ENCODE data around the gene TRIM21. TPM values are rescaled to one million over a fixed set of nuclear protein-coding genes. Genes with fewer than 3 reads are reported as not detected.

The TRIM21 gene
- 25.0 and 27.4 TPM in 2 replicates for polyA plus RNA-seq (2011; rRNA removed)
- 22.3 and 29.3 TPM in 2 replicates for polyA minus RNA-seq (2011; rRNA and poly(A)+ RNA removed)

DNA sequence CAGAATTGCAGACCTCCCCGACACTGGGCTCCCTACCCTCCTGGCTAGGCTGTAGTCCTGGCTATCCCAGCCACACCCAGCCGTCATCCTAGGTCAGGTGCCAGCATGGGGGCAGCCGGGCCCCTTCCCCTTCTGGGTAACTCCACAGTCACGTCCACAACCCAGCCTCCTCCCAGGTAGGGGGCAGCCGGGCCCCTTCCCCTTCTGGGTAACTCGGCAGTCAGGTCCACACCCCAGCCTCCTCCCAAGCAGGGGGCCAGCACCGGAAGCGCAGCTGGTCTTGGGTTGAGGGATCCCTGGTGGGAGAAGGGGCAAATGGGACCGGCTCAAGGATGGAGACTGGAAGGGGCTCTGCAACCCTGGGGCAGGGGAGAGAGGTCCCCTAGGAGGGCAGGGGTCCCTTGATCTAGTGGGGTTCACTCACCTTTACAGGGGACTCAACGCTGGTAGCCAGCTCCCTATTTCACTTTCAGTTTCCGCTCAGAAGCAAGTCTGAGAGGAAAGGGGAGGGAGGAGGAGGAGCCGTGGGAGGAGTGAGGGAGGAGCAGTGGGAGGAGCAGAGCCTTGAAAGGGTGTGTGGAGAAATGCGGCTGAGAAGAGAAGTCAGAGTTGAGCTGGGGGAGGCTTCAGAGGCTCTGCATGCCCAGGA lies at the start of gene TRIM21:
Gene TRIM21, minus strand, starts transcription at position 494 of the 649 bp plus-strand sequence. CDS start 3,293 bp downstream, outside the sequence.
- ChIA-PET CTCF (interaction anchor here (1.4 to 2.4 kb wide), 2 partner anchors 146 to 206 kb away, joined by 4 to 6 read pairs; no protein-coding TSS in a partner anchor), POLR2A (no interaction called here)
- Histone ChIP-seq H3K9me3 (ENCODE audit: control insufficient read depth, insufficient read depth, low read length) (no peaks in the 10 kb centered on the region; the same call in 1 of the 2 replicates), H3K4me3 (ENCODE audit: low read depth, low read length) (peak within 1 kb of the TSS; percentile 99), H3K27ac (ENCODE audit: low read depth, low read length) (no peak within 1 kb of the TSS), H3K27me3 (ENCODE audit: control insufficient read depth, insufficient read depth, low read length) (no peaks in the 10 kb centered on the region)
- DNase-seq (ENCODE audit: low read depth, low spot score), result peak; percentile 63
- TF ChIP-seq, protein P1, sequence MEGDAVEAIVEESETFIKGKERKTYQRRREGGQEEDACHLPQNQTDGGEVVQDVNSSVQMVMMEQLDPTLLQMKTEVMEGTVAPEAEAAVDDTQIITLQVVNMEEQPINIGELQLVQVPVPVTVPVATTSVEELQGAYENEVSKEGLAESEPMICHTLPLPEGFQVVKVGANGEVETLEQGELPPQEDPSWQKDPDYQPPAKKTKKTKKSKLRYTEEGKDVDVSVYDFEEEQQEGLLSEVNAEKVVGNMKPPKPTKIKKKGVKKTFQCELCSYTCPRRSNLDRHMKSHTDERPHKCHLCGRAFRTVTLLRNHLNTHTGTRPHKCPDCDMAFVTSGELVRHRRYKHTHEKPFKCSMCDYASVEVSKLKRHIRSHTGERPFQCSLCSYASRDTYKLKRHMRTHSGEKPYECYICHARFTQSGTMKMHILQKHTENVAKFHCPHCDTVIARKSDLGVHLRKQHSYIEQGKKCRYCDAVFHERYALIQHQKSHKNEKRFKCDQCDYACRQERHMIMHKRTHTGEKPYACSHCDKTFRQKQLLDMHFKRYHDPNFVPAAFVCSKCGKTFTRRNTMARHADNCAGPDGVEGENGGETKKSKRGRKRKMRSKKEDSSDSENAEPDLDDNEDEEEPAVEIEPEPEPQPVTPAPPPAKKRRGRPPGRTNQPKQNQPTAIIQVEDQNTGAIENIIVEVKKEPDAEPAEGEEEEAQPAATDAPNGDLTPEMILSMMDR (IDR thresholded peaks at IDR 0.05; ENCODE audit: low read depth, low read length), result no peak

DNA sequence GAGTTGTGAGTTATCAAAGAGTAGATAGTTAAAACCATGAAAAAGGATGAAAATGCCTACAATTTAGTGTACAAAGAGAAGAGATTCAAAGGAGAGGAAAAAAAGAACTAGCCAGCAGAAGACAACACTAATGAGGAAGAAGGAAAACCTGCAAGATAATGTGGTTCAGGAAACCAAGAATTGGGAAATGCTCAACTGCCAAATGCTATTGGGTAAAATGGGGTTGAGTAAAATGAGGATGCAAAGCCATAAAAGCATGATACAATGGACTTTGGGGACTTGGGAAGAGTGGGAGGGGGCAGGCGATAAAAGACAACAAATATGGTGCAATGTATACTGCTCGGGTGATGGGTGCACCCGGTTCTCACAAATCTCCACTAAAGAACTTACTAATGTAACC lies 48.0 kb upstream of the TRIM21 start:
- Histone ChIP-seq H3K27ac (ENCODE audit: low read depth, low read length) (no peak overlapping the region), H3K27me3 (ENCODE audit: control insufficient read depth, insufficient read depth, low read length) (no peaks in the 10 kb centered on the region), H3K4me3 (ENCODE audit: low read depth, low read length) (no peak overlapping the region), H3K9me3 (ENCODE audit: control insufficient read depth, insufficient read depth, low read length) (no peaks in the 10 kb centered on the region)
- DNase-seq (ENCODE audit: low read depth, low spot score), result no peak
- ChIA-PET CTCF (no interaction called here), POLR2A (no interaction called here)
- TF ChIP-seq, protein P1 (IDR thresholded peaks at IDR 0.05; ENCODE audit: low read depth, low read length), result no peak

DNA sequence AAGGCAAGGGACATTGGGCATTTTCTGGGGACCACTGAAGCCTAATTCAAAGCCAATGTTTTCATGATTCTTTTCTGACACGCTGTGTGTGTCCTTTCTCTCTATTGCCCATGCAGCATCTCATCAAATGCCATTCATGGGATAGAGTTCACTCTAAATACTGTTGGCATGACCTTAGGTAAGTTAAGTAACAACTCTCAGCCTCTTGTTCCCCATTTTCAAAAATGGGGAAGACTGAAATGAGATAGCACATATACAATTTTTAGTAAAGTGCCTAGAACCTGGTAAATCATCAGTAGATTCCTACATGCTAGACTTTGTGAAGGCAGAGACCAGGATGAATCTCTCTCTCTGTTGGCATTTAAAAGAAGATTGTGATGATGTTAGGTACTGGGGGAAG lies 42.9 kb upstream of the TRIM21 start:
- no peak for DNase-seq (ENCODE audit: low read depth, low spot score)
- H3K4me3 ChIP-seq (ENCODE audit: low read depth, low read length), result no peak overlapping the region
- TF ChIP-seq, protein P1 (IDR thresholded peaks at IDR 0.05; ENCODE audit: low read depth, low read length), result no peak
- no peaks in the 10 kb centered on the region for H3K9me3 ChIP-seq (ENCODE audit: control insufficient read depth, insufficient read depth, low read length)
- ChIA-PET POLR2A (no interaction called here), CTCF (no interaction called here)
- no peaks in the 10 kb centered on the region for H3K27me3 ChIP-seq (ENCODE audit: control insufficient read depth, insufficient read depth, low read length)
- no peak overlapping the region for H3K27ac ChIP-seq (ENCODE audit: low read depth, low read length)

DNA sequence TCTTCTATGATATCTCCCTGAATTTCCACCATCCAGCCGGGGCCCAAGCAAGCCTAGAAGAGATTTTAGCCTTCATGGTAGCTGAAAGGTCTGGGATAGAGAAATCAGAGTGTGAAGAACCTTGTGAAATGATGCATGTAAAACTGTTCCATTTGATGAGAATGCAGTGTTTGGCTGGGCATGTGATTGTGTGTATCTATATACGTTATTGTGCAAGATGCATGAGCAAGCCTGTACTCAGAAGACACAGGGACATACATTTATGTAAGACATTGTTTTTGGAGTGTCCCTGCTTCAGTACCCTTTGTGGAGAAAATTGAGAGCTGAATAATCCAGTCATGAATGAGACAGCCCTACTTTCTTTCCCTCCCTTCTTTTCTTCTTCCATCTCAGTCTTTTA lies 40.4 kb upstream of the TRIM21 start:
- Histone ChIP-seq H3K27ac (ENCODE audit: low read depth, low read length) (no peak overlapping the region), H3K4me3 (ENCODE audit: low read depth, low read length) (no peak overlapping the region), H3K9me3 (ENCODE audit: control insufficient read depth, insufficient read depth, low read length) (no peaks in the 10 kb centered on the region), H3K27me3 (ENCODE audit: control insufficient read depth, insufficient read depth, low read length) (no peaks in the 10 kb centered on the region)
- TF ChIP-seq, protein P1 (IDR thresholded peaks at IDR 0.05; ENCODE audit: low read depth, low read length), result no peak
- CTCF ChIA-PET, result interaction anchor here (0.6 kb wide), 1 partner anchor 246 kb away, joined by 3 read pairs; no protein-coding TSS in a partner anchor
- POLR2A ChIA-PET, result no interaction called here
- DNase-seq (ENCODE audit: low read depth, low spot score), result no peak

DNA sequence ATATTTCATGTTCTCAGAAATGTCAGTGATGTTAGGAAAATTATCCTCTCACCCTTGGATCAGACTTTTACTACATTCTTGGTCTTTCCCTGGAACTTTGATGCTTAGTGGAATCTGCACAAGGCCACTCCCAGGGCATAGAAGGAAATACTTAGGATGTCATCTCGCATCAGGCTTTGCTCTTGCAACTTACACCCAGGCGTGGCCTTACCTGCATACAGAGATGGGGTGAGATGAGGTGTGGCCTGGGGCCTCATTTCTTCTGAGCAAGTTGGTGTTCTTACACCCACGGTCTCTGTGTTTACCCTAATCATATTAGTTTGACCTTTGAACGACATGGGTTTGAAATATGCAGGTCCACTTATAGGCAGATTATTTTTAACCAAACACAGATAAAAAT lies 36.5 kb upstream of the TRIM21 start:
- Histone ChIP-seq H3K27me3 (ENCODE audit: control insufficient read depth, insufficient read depth, low read length) (no peaks in the 10 kb centered on the region), H3K9me3 (ENCODE audit: control insufficient read depth, insufficient read depth, low read length) (no peaks in the 10 kb centered on the region), H3K4me3 (ENCODE audit: low read depth, low read length) (no peak overlapping the region), H3K27ac (ENCODE audit: low read depth, low read length) (no peak overlapping the region)
- TF ChIP-seq, protein P1 (IDR thresholded peaks at IDR 0.05; ENCODE audit: low read depth, low read length), result no peak
- CTCF ChIA-PET, result interaction anchor here (1.9 kb wide), 1 partner anchor 243 kb away, joined by 5 read pairs; no protein-coding TSS in a partner anchor
- no peak for DNase-seq (ENCODE audit: low read depth, low spot score)
- POLR2A ChIA-PET, result no interaction called here
